Midbrain (tissue), 1 donor: ENCODE results near the gene TMC8.
"Not testable (repeated sequence)": the region's sequence is repeated elsewhere in the genome, so short reads cannot be mapped to it uniquely, and the experiment has no call there.

Experiments used
- DNase-seq: peaks from one replicate; lab custom pipeline; 2025; lab: John Stamatoyannopoulos, UW

Gene TMC8

DNA sequence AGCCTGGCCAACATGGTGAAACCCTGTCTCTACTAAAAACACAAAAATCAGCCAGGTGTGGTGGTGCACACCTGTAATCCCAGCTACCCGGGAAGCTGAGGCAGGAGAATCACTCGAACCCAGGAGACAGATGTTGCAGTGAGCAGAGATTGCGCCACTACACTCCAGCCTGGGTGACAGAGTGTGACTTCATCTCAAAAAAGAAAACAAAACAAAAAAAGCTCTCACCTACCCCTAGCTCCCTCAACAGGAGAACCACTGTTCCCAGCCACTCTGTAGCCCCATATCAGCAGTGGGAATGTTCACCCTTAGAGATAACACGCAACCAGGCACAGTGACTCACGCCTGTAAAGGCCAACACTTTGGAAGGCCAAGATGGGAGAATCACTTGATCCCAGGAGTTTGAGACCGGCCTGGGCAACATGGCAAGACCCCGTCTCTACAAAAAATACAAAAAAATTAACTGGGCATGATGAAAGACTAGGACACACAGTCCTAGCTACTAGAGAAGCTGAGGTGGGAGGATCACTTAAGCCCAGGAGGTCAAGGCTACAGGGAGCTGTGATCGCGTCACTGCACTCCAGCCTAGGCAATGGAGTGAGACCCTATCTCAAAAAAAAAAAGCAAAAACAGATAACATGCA is 5.4 kb downstream of the TMC8 start:
- no peak for DNase-seq

DNA sequence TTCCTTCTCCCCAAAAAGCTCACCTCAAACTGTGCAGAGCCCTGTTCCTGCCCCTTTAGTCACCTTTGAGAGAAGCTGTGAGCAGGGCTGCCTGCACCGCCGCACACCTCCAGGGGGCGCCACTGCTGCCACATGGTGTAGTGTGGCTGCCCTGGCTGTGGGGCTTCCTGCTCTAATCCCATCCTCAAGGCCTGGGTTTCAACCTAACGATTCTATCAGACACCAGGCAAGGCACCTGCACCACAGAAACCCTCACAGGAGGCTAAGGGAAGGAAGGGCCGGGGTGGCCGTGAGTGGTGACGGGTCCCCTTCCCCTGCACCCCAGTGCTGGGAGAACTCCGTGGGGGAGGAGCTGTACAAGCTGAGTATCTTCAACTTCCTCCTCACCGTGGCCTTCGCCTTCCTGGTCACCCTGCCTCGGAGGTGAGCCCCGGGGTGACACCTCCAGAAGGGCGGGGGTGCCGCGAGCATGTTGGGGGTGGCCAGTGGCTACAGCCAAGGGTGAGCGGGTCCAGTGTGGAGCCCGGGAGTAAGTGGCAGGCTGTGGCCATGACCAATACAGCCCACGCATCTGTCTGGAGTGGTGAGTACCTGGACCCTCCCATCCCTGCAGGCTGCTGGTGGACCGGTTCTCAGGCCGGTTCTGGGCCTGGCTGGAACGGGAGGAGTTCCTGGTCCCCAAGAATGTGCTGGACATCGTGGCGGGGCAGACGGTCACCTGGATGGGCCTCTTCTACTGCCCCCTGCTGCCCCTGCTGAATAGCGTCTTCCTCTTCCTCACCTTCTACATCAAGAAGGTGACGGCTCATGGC is 7.0 kb downstream of the TMC8 start:
- DNase-seq, result no peak

DNA sequence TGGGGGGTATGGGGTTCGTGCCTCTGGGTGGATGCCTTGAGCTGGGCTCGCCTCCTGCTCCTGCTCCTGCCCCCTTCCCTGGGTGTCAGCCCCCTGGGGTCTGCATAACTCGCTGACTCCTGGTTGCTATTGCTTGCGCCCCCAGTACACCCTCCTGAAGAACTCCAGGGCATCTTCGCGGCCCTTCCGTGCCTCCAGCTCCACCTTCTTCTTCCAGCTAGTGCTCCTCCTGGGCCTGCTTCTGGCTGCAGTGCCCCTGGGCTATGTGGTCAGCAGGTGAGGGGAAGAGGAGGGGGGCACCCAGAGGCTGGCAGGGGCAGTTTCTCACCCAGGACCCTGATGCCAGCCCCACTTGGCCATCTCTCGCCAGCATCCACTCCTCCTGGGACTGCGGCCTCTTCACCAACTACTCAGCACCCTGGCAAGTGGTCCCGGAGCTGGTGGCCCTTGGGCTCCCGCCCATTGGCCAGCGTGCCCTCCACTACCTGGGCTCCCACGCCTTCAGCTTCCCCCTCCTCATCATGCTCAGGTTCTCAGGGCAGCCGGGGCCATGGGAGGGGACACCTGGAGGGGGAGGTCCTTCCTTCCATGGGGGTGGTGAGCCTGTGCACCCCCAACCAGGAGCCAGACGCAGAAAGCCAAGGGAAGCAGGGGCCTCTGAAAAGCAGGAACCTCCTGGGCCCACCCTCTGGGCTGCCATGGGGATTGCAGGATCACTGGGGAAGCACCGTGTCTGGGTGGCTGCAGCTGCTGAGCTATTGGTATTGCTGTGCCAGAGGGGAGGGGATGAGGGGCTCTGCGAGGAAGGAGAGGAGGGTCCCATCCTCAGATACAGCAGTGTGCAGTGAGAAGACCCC is 7.9 kb downstream of the TMC8 start:
- DNase-seq, result no peak

DNA sequence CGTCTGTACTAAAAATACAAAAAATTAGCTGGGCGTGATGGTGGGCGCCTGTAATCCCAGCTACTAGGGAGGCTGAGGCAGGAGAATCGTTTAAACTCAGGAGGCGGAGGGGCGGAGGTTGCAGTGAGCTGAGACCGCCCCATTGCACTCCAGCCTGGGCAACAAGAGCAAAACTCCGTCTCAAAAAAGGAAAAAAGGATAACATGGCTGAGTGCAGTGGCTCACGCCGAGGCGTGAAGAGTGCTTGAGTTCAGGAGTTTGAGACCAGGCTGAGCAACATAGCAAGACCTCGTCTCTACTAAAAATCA is 9.2 kb downstream of the TMC8 start:
- DNase-seq, result not testable (repeated sequence)

DNA sequence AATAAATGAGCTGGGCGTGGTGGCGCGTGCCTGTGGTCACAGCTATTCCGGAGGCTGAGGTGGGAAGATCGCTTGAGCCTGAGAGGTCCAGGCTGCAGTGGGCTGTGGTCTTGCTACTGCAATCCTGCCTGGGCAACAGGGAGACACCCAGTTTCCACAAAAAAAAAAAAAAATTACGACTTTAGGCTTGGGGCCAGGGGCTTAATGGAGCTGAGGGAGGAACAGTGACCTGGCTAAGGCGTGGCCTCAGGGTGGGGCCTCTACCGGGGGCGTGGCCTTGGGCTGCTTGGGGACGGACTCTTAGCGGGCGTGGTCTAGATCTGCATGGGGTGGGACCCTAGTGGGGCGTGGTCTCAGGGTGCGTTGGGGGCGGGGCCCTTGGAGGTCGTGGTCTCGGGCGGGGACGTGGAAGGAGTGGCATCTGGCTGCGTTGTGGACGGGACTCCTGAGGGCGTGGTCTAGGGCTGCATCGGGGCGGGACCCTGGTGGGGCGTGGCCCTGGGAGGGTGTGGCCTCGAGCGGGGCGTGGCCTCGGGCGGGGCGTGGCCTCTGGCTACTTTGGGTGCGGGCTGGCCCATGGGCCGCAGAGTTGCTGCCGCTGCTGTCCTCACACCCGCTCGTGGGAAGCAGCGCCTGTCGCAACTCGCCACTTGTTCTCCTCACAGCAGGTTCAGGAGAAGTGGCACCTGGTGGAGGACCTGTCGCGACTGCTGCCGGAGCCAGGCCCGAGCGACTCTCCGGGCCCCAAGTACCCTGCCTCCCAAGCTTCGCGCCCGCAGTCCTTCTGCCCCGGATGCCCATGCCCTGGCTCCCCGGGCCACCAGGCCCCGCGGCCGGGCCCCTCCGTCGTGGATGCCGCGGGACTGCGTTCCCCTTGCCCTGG is 9.8 kb downstream of the TMC8 start:
- DNase-seq, result no peak

DNA sequence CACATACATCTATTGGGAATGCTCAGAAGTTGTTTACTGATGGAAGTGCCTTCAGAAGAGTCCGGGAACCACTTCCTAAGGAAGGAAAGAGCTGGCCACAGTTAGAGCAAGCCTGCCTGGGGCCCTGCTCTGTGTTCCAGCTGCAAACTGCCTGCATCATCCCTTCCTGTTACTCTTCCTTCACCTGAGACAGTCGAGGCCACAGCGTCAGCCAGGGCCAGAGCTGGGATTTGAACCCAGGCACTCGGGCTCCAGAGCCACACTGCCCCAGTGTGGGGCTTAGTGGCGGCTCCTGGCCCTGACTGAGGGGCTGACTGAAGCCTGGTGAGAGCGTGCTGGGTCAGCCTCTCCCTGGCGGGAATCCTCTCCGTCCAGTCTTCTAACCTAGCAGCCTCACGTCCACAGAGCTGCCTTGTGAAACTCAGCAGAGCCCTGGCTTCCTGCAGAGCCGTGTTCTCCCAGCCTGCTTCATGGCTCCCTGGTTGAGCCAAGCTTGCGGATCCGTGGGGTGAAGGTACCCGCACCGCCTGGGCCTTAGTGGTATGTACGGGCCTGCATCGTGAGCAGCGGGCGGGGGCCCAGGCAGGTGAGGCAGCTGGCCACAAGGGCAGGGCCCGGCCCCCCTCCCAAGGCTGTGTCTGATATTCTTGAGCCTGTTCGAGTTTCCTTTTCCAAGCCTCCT is 11.0 kb downstream of the TMC8 start:
- DNase-seq, result no peak

DNA sequence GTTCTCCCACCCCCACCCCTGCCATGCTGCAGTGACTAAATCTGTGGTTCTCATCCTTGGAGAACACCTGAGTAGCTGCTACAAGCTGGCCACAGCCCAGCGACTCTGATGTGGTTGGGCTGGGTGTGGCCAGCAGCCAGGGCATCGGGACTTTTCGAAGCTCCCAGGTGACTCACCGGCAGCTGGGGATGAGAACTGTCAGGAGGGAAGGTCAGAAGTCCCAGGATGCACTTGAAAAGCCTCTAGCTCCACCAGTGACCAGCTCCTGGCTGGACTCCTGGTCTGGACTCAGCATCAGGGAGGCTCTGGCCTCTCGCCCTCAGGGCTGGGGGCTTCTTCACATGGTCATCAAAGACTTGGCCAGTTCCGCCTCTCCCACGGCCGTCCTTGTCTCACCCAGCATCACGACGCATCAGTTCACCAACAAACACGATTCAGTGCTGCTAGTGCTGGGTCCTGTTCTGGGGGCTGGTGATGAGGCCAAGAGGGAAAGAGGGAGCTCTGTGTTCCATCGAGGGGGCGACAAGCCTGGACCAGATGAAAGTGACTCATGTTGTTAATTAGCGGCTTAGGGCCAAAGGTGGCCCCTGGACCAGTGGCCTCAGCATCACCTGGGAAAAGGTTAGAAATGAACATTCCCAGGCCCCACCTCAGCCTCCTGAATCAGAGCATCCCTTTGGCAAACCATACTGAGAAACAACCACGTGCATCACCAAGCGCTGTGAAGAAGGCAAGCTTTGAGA is 11.7 kb downstream of the TMC8 start:
- DNase-seq, result no peak

DNA sequence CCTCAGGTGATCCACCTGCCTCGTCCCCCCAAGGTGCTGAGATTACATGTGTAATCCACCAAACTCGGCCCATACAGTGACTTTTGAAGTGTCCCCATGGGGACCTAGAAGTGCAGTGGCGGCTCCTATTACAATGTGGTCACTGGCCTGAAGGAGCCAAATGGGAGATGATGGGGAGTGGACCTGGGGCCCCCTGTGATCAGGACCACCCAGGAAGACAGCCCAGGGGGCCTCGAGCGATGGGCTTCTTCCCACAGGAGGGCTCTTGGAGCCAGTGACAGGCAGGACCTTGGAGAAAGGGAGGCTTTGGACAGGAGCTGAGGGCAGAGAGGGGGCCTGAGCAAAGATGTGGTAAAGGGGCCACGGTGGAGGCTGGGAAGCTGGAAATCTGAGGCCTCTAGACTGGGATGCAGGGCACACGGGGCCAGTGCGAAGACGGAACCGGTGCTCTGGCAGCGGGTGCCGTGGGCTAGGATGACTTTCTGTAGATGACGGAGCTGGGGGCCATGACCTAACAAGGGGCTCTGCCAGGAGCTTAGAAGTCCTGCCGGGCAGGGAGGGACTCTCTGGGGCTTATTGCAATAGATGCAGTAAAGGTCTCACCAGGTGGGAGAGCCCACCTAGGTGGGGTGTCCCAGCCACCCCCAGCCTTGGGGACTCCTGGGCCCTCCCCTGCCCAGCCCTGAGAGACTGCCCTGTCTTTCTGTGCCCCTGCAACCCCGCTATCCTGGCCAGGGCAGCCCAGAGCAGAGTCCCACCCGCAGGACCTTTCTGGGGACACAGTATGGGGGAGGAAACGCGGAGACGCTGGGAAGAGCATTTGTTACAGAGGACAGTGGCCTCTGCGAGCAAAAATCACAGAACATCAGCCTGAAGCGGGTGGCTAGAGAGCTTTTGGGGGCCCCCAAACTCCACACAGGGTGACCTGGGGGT is 12.9 kb downstream of the TMC8 start:
- DNase-seq, result no peak

DNA sequence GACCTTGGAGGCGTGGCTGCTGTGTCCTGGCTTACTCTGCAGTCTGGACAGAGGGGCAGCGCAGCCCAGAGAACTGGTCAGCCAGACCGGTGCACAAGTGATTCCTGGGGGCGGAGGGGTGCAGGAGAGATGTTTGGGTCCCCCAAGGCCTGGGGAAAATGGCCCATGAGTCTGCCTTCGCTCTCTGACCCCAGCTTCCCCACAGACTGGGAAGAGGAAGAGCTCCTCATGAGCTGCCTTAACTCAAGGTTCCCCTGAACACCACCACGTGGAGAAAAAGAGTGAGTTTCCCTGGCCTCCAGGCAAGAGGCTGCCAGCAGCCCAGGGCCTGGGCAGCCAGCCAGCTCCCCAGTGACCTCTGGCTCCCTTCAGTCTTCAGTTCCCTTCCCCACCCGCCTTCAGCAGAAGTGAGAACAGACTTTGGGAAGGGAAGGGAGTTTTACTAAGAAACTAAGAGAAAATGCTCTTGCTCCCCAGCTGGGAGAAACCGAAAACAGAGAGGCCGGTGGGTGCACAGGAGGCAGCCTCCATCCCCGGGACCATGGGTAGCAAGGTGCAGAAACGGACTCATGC is 13.7 kb downstream of the TMC8 start:
- DNase-seq, result peak; percentile 82

DNA sequence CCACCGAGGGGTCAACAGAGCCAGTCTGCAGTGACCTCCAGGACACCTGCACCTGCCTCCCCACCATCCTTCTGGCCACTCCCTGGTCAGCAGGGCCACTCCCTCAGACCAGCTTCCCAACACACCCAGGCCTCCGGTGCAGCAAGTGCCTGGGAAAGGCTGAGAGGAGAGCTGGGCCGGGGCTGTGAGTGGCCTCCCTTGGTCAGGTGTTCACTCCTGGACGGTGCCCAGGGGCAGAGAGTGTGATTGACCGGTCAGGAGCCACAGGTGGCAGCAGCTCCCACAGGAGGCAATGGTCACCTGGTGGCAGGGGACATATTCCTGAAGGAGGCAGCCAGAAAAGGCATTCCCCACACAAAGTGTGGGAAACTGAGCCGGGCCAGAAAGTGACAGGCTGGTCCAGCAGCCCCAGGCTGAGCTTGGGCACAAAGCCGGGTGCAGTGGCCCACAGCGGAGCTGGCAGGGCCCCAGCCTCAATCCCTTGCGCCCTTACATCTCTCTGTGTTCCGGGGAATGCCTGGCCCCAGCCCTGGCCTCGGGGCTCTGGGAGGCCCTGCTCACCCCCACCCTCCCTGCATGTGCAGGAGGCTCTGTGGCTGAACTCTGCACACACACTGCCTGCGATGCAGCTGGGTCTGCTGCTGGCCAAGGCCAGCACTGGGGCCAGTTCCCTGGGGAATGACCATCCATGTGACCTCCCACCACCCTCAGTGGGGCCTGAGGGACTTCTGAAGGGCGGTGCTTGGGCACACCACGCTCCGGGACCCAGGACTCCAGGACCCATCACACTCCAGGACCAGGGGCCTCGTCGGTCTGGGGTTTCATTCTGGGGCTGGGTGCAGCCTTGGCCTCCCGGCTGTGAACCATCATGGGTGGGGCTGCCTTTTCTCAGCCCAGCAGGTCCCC is 14.4 kb downstream of the TMC8 start:
- DNase-seq, result peak; percentile 44

DNA sequence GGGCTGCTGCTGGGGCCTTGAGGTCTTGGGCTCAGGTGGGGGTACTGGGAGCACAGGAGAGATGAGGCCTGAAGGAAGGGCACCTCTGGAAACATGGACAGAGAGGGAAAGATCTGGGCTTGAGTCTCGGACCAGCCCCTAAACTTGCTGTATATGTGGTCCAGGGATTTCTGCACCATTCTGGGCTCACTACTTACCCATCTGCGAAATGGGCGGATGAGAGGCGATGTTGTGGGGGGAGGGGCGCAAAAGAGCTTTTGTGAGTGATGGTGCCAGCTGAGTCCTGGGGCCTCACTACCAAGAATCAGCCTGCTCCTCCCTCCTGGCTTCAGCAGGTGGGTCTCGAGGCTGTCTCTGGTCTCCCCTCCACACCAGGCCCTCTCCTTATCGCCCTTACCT is 15.9 kb downstream of the TMC8 start:
- no peak for DNase-seq

DNA sequence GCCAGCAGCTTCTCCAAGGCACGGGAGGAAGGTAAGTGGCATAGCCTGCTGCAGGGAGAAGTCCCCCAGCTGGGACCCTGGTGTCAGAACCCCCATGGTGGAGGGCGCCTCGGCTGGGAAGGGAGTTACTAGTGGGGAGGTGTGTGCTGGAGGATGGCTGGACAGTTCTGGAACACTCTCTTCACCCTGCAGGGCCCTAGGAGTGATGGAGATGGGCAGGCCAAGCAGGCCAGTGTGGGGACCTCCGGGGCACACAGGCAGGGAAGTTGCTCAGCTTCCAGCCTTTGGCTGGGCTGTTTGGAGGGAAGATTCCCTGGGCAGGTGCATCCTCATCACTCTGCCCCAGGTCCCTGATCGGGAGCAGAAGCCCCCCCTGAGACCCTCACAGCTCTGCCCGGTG is 16.3 kb downstream of the TMC8 start:
- no peak for DNase-seq

DNA sequence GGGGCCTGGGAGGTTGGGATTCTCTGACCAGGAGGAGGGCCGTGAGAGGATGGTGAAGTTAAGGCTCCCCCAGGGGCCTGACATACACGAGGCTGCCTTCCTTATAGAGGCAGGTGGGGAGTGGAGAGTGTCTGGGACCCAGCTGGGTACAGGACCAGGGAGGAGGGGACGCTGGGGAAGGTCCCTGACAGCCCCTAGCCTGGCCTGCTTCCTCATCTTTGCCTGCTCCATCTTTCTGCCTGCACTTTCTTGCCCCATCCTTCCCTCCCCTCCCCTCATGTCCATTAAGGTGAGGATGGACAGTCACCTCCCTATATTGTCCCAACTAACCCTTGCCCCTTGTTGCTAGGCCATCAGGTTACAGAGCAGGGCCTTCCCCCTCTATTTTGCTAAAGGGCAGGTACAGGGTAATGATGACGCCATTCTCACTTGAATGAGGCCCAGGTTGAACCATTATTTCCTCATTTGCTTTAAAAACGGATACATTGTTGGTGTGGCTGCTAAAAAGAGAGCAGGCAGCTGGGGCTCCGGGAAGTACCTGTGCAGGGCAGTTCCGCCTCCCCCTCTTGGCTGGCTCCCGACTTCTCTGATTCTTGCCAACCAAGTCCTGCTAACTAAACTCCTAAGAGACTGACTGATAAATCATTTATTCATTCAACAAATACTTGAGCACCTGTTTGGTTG is 16.9 kb downstream of the TMC8 start:
- DNase-seq, result no peak

DNA sequence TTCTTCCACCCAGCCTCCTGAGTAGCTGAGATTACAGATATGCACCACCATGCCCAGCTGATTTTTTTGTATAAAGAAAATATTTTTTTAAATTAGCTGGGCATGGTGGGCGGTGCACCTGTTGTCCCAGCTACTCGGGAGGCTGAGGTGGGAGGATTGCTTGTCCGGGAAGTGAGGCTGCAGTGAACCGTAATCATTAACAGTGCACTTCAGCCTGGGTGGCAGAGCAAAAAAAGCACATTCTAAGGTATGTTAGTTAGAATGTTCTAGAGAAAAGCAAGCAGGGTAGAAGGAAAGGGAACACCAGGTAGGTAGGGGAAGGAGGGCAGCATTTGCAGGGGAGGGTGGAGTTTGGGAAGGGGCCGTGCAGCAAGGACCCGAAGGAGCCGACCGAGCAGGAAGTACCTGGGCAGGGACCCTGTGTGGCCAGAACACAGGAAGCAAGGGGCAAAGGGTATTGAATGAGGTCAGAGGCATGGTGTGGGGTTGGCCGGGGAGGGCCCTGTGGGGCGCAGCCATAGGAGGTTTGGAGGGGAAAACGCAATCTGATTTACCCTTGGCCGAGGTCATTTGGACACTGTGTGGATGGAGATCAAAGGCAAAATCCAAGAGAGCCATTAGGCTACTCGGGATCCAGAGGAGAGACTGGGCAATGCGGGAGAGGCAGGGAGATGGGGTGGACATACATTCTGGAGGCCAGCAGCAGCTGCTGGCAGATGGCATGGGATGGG is 17.9 kb downstream of the TMC8 start:
- no peak for DNase-seq

DNA sequence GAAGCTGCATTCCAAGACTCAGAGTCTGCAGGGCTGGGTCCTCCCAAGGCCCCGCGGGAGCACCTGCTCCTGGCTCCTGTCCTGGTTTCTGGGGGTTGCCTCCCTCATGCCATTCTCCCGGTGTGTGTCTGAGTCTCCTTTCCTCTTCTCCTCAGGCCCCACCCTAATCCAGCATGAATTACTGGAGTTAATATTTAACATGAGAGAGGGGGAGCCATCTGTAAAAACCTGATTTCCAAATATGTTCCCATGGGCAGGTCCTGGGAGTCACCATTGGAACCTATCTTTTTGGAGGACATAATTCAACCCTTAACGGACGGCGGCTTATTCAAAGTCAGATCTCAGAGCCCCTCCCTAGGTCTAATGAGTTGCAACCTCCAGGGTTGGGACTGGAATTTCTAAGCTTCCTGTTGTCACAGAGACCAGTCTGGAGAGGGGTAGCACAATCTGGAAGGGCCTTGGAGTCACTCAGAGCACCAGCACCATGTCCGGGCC is 21.0 kb downstream of the TMC8 start:
- DNase-seq, result no peak
